Measurements from ENCODE around the gene OSBP2.

OSBP2 gene

DNA sequence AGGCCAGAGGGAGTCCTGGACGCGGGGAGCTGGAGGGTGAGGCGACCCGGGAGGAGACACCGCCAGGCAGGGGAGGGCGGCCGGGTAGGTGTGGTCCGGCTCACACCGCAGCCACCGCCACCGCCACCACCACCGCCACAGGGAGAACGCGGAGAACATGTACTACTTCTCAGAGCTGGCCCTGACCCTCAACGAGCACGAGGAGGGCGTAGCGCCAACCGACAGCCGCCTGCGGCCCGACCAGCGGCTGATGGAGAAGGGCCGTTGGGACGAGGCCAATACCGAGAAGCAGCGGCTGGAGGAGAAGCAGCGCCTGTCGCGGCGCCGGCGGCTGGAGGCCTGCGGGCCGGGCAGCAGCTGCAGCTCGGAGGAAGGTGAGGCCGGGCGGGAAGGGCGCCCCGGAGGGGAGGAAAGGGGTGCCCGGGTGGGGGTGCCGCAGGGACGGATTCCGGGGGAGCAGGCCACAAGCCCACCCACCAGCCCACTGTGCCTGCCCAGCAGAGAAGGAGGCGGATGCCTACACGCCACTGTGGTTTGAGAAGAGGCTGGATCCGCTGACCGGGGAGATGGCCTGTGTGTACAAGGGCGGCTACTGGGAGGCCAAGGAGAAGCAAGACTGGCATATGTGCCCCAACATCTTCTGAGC is 211.1 kb downstream of the OSBP2 start:
- no peak for DNase-seq (ENCODE audit: low read depth)
- H3K4me3 ChIP-seq (ENCODE audit: low read depth, low read length), result no peak overlapping the region
- TF ChIP-seq, protein P1, sequence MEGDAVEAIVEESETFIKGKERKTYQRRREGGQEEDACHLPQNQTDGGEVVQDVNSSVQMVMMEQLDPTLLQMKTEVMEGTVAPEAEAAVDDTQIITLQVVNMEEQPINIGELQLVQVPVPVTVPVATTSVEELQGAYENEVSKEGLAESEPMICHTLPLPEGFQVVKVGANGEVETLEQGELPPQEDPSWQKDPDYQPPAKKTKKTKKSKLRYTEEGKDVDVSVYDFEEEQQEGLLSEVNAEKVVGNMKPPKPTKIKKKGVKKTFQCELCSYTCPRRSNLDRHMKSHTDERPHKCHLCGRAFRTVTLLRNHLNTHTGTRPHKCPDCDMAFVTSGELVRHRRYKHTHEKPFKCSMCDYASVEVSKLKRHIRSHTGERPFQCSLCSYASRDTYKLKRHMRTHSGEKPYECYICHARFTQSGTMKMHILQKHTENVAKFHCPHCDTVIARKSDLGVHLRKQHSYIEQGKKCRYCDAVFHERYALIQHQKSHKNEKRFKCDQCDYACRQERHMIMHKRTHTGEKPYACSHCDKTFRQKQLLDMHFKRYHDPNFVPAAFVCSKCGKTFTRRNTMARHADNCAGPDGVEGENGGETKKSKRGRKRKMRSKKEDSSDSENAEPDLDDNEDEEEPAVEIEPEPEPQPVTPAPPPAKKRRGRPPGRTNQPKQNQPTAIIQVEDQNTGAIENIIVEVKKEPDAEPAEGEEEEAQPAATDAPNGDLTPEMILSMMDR (IDR thresholded peaks at IDR 0.05; ENCODE audit: control insufficient read depth, extremely low read depth, insufficient read depth), result no peak

DNA sequence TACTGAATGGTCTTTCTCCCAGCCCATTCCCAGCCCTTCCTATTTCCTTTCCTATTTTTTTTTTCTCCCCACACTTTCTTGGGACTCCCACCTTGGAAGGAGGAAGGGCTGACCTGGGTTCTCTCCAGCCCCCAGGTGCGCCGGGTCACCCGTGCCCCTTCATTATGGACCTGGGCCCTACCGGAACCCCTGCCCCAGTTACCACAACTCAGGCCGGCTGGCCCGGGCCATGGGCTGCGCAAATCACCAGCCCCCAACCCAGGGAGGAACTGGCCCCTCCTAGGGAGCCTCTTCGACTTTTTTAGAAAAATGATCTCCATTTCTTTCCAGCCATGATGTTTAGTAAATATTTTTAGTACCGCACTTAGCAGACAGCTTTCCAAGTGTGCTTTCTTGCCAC is 211.7 kb downstream of the OSBP2 start:
- no peak overlapping the region for H3K4me3 ChIP-seq (ENCODE audit: low read depth, low read length)
- DNase-seq (ENCODE audit: low read depth), result no peak
- TF ChIP-seq, protein P1 (IDR thresholded peaks at IDR 0.05; ENCODE audit: control insufficient read depth, extremely low read depth, insufficient read depth), result no peak

DNA sequence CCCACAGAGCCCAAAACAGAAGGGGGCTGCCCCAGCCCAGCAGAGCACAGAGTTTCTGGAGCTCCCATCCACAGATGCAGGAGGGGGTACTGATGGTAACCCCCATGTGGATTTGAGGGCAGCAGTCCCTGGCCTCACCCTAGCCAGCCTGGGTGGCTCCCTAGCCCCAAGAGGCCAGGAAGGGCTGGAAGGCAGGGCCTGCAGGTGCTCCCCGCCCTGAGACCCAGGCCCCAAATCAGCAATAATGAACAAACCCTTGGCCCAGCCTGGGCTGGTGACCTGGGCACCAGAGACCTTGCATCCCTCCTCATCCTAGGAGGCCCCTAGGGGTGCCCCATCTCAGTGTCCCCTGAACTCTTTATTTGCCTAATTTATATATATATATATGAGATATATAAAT is 212.3 kb downstream of the OSBP2 start:
- no peak for DNase-seq (ENCODE audit: low read depth)
- no peak overlapping the region for H3K4me3 ChIP-seq (ENCODE audit: low read depth, low read length)
- TF ChIP-seq, protein P1 (IDR thresholded peaks at IDR 0.05; ENCODE audit: control insufficient read depth, extremely low read depth, insufficient read depth), result no peak

DNA sequence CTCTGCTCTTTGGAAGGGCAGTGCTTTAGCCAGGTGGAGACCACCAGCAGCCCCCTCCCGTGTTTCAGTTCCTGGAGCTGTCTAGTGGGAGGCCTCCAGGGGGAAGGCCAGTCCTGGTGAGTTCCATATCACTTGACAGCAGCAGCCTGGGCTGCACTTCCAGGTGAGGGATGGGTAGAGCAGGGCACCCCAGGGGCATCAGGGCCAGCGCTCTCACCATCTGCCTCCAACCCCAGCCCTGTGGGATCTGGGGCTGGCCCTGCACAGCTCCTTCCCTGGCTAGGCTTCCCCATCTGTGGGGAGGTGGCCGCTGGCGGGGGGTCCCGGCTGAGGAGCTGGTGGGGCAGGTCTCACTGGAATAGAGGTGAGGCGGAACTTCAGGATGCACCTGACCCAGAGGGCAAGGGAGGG is 213.4 kb downstream of the OSBP2 start:
- no peak for DNase-seq (ENCODE audit: low read depth)
- TF ChIP-seq, protein P1 (IDR thresholded peaks at IDR 0.05; ENCODE audit: control insufficient read depth, extremely low read depth, insufficient read depth), result no peak
- no peak overlapping the region for H3K4me3 ChIP-seq (ENCODE audit: low read depth, low read length)

DNA sequence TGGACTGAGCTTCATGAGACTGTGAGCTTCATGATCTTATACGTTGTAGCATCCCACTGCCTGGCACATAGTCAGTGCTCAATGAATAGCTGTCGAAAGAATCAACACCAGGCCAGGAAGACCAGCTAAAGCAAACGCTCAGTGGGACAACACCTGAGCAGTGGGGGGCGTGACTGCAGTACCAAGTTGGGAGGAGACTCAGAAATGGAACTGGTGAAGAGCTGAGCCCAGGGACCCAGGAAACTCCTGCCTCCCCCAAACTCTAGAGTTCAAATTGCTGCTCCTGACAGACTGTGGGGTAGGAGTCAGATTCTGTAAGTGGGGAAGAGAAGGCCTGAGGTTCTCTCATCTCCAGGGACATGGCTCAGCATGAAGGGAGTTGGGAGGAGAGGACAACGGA is 214.6 kb downstream of the OSBP2 start:
- TF ChIP-seq, protein P1 (IDR thresholded peaks at IDR 0.05; ENCODE audit: control insufficient read depth, extremely low read depth, insufficient read depth), result no peak
- H3K4me3 ChIP-seq (ENCODE audit: low read depth, low read length), result no peak overlapping the region
- DNase-seq (ENCODE audit: low read depth), result no peak

DNA sequence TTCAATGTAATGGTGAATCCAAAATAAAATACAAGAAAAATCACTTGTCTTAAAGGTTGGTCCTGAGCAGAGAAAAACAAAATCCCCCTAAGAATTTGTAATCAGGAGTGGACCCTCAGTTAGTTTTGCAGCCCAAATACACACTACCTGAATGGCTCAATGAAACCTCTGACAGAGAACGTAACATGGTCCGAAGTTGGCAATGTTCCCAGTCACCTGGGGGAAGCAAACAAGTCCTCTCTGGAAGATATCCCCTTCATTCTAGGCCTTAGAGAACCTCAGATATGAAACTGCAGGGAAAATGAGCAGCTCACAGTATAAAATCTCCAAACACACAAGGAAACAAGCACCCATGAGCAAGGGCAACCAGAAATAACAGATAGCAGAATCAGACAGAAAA is 215.7 kb downstream of the OSBP2 start:
- DNase-seq (ENCODE audit: low read depth), result no peak
- H3K4me3 ChIP-seq (ENCODE audit: low read depth, low read length), result no peak overlapping the region
- TF ChIP-seq, protein P1 (IDR thresholded peaks at IDR 0.05; ENCODE audit: control insufficient read depth, extremely low read depth, insufficient read depth), result no peak

DNA sequence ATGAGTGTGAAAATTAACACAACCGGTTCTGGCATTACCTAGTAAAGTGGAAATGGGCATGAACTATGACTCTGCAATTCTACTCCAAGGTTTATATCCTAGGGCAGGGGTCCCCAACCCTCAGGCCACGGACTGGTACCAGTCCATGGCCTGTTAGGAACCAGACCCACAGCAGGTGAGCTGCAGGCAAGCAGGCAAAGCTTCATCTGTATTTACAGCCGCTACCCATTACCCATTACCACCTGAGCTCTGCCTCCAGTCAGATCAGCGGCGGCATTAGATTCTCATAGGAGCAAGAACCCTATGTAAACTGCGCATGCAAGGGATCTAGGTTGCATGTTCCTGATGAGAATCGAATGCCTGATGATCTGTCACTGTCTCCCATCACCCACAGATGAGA is 224.1 kb downstream of the OSBP2 start:
- no peak for DNase-seq (ENCODE audit: low read depth)
- TF ChIP-seq, protein P1 (IDR thresholded peaks at IDR 0.05; ENCODE audit: control insufficient read depth, extremely low read depth, insufficient read depth), result no peak

More for the DNA sequence above, 224.1 kb downstream of the OSBP2 start:
- no peak overlapping the region for H3K4me3 ChIP-seq (ENCODE audit: low read depth, low read length)
